22Rv1 (cell line): ENCODE results near the gene ARRDC3.
A peak's percentile ranks its signal among the peaks of the same experiment; 100 is the strongest.

ENCODE experiments used
- CTCF ChIP-seq: fragments of 450-650 bp; IDR thresholded peaks from 2 replicates; pipeline ENCODE4 v1.5.1; 2017; ENCODE audit warnings: mild to moderate bottlenecking
- ZFX ChIP-seq: fragments of 450-650 bp; IDR thresholded peaks from 2 replicates; pipeline ENCODE4 v1.6.1; 2017; ENCODE audit warnings: antibody characterized with exemption, borderline replicate concordance

- TF ChIP-seq CTCF: peak; percentile 95
- no peak for TF ChIP-seq ZFX
Measured at GRCh38 chr5:91384671-91385430, 1.7 kb upstream of the ARRDC3 start.
